HepG2 (cell line): ENCODE results near the gene TOMM40L. TPM values are rescaled to one million over a fixed set of nuclear protein-coding genes. Genes with fewer than 3 reads are reported as not detected.

ENCODE experiments used
- CBX1 ChIP-seq: IDR thresholded peaks from one replicate; pipeline ENCODE4 v1.6.1; 2016; ENCODE audit warnings: antibody characterized with exemption, low read depth
- HNRNPK ChIP-seq: fragments of 200-400 bp; formaldehyde crosslinking; IDR thresholded peaks from 2 replicates; pipeline ENCODE4 v1.6.1; 2018; ENCODE audit warnings: low read length, low read depth, moderate library complexity, mild to moderate bottlenecking; ENCODE audit not compliant: poor library complexity, severe bottlenecking
- MTF2 ChIP-seq: sonication (generic); formaldehyde crosslinking; IDR thresholded peaks from 2 replicates; pipeline ENCODE4 v1.5.0; 2020; ENCODE audit warnings: missing genetic modification reagents, borderline replicate concordance
- NAIF1 ChIP-seq: sonication (generic); formaldehyde crosslinking; IDR thresholded peaks from 2 replicates; pipeline ENCODE4 v1.5.0; 2020; ENCODE audit warnings: mild to moderate bottlenecking, missing genetic modification reagents, borderline replicate concordance
- NBN ChIP-seq: fragments of 450-650 bp; conservative IDR thresholded peaks from 2 replicates; pipeline ENCODE4 v1.6.1; 2017
- NFATC3 ChIP-seq: sonication (generic); formaldehyde crosslinking; IDR thresholded peaks from 2 replicates; pipeline ENCODE4 v1.5.1; 2020; ENCODE audit warnings: mild to moderate bottlenecking, missing genetic modification reagents
- NONO ChIP-seq, 2 experiments: fragments of 450-650 bp in 1 of 2; sonication (generic) in 1 of 2; formaldehyde crosslinking in 1 of 2; IDR thresholded peaks in 1 of 2; conservative IDR thresholded peaks in 1 of 2; 2 replicates each; pipeline versions ENCODE4 v1.6.1 to v1.8.0; 2017 to 2022; ENCODE audit warnings: mild to moderate bottlenecking in 1 of 2, missing genetic modification reagents in 1 of 2, moderate library complexity in 1 of 2
- PCBP2 ChIP-seq: fragments of 200-400 bp; formaldehyde crosslinking; optimal IDR thresholded peaks from 2 replicates; pipeline ENCODE3; 2018; ENCODE audit warnings: low read length, low read depth; ENCODE audit not compliant: poor library complexity, severe bottlenecking
- POLR2AphosphoS2 ChIP-seq: IDR thresholded peaks from 2 replicates; pipeline ENCODE4 v1.6.1; 2011; ENCODE audit warnings: low read depth, low read length, improper control_type of control experiment
- PRPF4 ChIP-seq: fragments of 200-400 bp; formaldehyde crosslinking; IDR thresholded peaks from 2 replicates; pipeline ENCODE4 v1.6.1; 2016; ENCODE audit warnings: low read length, low read depth; ENCODE audit not compliant: poor library complexity, severe bottlenecking
- SRY ChIP-seq: sonication (generic); formaldehyde crosslinking; IDR thresholded peaks from 2 replicates; pipeline ENCODE4 v1.8.0; 2022; ENCODE audit warnings: mild to moderate bottlenecking, missing genetic modification reagents
- TRAFD1 ChIP-seq: sonication (generic); formaldehyde crosslinking; IDR thresholded peaks from 2 replicates; pipeline ENCODE4 v1.5.1; 2020; ENCODE audit warnings: missing genetic modification reagents, mild to moderate bottlenecking, borderline replicate concordance
- YEATS2 ChIP-seq: sonication (generic); formaldehyde crosslinking; IDR thresholded peaks from 2 replicates; pipeline ENCODE4 v1.4.0; 2020; ENCODE audit warnings: missing genetic modification reagents, borderline replicate concordance
- ZNF567 ChIP-seq: sonication (generic); formaldehyde crosslinking; IDR thresholded peaks from 2 replicates; pipeline ENCODE4 v1.8.1; 2023; ENCODE audit warnings: mild to moderate bottlenecking, missing genetic modification reagents, borderline replicate concordance
- ZNF616 ChIP-seq: sonication (generic); formaldehyde crosslinking; IDR thresholded peaks from 2 replicates; pipeline ENCODE4 v1.5.0; 2020; ENCODE audit warnings: low read depth, mild to moderate bottlenecking, missing genetic modification reagents
- polyA plus RNA-seq, 8 experiments: library from polyadenylated mRNA; depleted of rRNA in 3 of 8; stranded (reverse) in 7 of 8; unstranded in 1 of 8; fragments of >200 nt; fragmentation: Illumina TruSeq in 4 of 8; extraction: Trizol in 4 of 8; gene quantifications; 2 replicates each; pipeline versions ENCODE4 v1.2.1 to v1.2.3, GENCODE V29; 2011 to 2016; ENCODE audit warnings: low read depth in 4 of 8, missing spikeins in 1 of 8, mixed read lengths in 1 of 8; ENCODE audit not compliant: insufficient read depth in 1 of 8
- total RNA-seq, 5 experiments: library from RNA; depleted of rRNA; stranded (reverse); fragments of >200 nt; fragmentation: Illumina TruSeq; extraction: Trizol; gene quantifications; 2 replicates each; pipeline ENCODE4 v1.2.3, GENCODE V29; 2016; ENCODE audit warnings: low read depth in 1 of 5
- TF ChIP-seq, protein P1 (sequence below): sonication (generic); IDR thresholded peaks from 2 replicates; pipeline ENCODE4 v1.6.1; 2016; ENCODE audit warnings: low read depth, borderline replicate concordance
- TF ChIP-seq, protein P2 (sequence below): sonication (generic); formaldehyde crosslinking; IDR thresholded peaks from 2 replicates; pipeline ENCODE4 v1.8.0; 2022; ENCODE audit warnings: missing genetic modification reagents, mild to moderate bottlenecking, moderate library complexity, borderline replicate concordance
- TF ChIP-seq, protein P3 (sequence below): sonication (generic); formaldehyde crosslinking; IDR thresholded peaks from 2 replicates; pipeline ENCODE4 v1.9.0; 2021; ENCODE audit warnings: mild to moderate bottlenecking, missing genetic modification reagents
- TF ChIP-seq, protein P4 (sequence below): sonication (generic); formaldehyde crosslinking; IDR thresholded peaks from 2 replicates; pipeline ENCODE4 v1.4.0; 2020; ENCODE audit warnings: mild to moderate bottlenecking, missing genetic modification reagents

TOMM40L gene
- total and polyA plus RNA-seq, 2 of the 13 experiments (the other 11 are each of a cell fraction or from before 2014, with no cell fraction given) = 14.1 to 26.2 TPM

DNA sequence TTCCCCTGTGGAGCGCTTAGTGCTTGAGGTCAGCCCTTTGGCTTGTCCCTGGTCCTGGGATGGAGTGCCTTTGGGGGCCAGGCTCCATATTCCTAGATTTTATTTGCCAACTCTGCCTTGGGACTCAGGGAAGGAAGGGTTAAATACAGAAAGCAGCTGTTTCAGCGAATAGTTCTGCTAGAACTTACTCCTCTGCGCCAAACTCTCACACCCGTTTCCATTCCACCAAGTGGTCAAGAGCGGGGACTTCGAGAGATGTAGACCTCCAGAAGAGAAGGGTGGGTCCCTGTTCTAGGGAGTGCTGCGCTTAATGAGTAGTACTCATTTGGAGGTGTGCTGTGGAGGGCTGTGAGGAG, 704 bp upstream of the TOMM40L start (continued):
- TF ChIP-seq HNRNPK (no peak), NAIF1 (no peak), NFATC3 (CRISPR knock-in tag) (no peak), PCBP2 (no peak), NBN (no peak), PRPF4 (no peak), NONO (IDR thresholded peaks at IDR 0.05) (no peak), NONO (CRISPR knock-in tag; conservative IDR thresholded peaks at IDR 0.05) (no peak), ZNF567 (CRISPR knock-in tag) (no peak), POLR2AphosphoS2 (no peak), YEATS2 (no peak), MTF2 (CRISPR knock-in tag) (no peak), TRAFD1 (CRISPR knock-in tag) (no peak), SRY (CRISPR knock-in tag) (0 out of 2 replicates have a peak, but pooled peaks have one; percentile 10), ZNF616 (CRISPR knock-in tag) (no peak), CBX1 (no peak)
- TF ChIP-seq, protein P1, sequence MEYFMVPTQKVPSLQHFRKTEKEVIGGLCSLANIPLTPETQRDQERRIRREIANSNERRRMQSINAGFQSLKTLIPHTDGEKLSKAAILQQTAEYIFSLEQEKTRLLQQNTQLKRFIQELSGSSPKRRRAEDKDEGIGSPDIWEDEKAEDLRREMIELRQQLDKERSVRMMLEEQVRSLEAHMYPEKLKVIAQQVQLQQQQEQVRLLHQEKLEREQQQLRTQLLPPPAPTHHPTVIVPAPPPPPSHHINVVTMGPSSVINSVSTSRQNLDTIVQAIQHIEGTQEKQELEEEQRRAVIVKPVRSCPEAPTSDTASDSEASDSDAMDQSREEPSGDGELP = peak; percentile 52; the same call in 1 of the 2 replicates
- TF ChIP-seq, protein P2, sequence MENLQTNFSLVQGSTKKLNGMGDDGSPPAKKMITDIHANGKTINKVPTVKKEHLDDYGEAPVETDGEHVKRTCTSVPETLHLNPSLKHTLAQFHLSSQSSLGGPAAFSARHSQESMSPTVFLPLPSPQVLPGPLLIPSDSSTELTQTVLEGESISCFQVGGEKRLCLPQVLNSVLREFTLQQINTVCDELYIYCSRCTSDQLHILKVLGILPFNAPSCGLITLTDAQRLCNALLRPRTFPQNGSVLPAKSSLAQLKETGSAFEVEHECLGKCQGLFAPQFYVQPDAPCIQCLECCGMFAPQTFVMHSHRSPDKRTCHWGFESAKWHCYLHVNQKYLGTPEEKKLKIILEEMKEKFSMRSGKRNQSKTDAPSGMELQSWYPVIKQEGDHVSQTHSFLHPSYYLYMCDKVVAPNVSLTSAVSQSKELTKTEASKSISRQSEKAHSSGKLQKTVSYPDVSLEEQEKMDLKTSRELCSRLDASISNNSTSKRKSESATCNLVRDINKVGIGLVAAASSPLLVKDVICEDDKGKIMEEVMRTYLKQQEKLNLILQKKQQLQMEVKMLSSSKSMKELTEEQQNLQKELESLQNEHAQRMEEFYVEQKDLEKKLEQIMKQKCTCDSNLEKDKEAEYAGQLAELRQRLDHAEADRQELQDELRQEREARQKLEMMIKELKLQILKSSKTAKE = no peak
- TF ChIP-seq, protein P3, sequence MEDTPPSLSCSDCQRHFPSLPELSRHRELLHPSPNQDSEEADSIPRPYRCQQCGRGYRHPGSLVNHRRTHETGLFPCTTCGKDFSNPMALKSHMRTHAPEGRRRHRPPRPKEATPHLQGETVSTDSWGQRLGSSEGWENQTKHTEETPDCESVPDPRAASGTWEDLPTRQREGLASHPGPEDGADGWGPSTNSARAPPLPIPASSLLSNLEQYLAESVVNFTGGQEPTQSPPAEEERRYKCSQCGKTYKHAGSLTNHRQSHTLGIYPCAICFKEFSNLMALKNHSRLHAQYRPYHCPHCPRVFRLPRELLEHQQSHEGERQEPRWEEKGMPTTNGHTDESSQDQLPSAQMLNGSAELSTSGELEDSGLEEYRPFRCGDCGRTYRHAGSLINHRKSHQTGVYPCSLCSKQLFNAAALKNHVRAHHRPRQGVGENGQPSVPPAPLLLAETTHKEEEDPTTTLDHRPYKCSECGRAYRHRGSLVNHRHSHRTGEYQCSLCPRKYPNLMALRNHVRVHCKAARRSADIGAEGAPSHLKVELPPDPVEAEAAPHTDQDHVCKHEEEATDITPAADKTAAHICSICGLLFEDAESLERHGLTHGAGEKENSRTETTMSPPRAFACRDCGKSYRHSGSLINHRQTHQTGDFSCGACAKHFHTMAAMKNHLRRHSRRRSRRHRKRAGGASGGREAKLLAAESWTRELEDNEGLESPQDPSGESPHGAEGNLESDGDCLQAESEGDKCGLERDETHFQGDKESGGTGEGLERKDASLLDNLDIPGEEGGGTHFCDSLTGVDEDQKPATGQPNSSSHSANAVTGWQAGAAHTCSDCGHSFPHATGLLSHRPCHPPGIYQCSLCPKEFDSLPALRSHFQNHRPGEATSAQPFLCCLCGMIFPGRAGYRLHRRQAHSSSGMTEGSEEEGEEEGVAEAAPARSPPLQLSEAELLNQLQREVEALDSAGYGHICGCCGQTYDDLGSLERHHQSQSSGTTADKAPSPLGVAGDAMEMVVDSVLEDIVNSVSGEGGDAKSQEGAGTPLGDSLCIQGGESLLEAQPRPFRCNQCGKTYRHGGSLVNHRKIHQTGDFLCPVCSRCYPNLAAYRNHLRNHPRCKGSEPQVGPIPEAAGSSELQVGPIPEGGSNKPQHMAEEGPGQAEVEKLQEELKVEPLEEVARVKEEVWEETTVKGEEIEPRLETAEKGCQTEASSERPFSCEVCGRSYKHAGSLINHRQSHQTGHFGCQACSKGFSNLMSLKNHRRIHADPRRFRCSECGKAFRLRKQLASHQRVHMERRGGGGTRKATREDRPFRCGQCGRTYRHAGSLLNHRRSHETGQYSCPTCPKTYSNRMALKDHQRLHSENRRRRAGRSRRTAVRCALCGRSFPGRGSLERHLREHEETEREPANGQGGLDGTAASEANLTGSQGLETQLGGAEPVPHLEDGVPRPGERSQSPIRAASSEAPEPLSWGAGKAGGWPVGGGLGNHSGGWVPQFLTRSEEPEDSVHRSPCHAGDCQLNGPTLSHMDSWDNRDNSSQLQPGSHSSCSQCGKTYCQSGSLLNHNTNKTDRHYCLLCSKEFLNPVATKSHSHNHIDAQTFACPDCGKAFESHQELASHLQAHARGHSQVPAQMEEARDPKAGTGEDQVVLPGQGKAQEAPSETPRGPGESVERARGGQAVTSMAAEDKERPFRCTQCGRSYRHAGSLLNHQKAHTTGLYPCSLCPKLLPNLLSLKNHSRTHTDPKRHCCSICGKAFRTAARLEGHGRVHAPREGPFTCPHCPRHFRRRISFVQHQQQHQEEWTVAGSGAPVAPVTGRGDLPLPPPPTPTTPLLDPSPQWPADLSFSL (CRISPR knock-in tag) = no peak
- TF ChIP-seq, protein P4, sequence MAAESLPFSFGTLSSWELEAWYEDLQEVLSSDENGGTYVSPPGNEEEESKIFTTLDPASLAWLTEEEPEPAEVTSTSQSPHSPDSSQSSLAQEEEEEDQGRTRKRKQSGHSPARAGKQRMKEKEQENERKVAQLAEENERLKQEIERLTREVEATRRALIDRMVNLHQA (CRISPR knock-in tag) = no peak
